ENCODE data around the gene LIMCH1. TPM values are rescaled to one million over a fixed set of nuclear protein-coding genes. Genes with fewer than 3 reads are reported as not detected.

Gene LIMCH1
- polyA plus RNA-seq, 1 of the 3 experiments (the other 2 are of a cell fraction), result 1.2 TPM

DNA sequence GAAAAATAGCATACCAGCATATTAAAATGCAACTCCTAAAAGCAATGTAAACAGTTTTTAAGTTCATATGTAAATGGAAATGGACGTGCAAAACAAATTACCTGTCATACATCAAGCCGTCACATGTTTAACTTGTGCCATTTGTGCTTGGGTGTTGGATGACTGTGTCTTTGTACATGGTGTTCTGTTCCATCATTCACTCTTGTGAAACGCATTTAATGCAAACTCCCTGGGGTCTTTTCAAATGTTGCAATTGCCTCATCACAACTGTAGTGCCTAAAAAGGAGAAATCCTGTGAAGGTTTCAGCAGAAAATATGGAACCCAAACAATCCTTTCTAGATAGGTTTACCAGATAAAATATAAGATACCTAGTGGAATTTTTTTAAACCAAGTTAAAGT is 158.2 kb downstream of the LIMCH1 start (continued):
- TF ChIP-seq, protein P1, sequence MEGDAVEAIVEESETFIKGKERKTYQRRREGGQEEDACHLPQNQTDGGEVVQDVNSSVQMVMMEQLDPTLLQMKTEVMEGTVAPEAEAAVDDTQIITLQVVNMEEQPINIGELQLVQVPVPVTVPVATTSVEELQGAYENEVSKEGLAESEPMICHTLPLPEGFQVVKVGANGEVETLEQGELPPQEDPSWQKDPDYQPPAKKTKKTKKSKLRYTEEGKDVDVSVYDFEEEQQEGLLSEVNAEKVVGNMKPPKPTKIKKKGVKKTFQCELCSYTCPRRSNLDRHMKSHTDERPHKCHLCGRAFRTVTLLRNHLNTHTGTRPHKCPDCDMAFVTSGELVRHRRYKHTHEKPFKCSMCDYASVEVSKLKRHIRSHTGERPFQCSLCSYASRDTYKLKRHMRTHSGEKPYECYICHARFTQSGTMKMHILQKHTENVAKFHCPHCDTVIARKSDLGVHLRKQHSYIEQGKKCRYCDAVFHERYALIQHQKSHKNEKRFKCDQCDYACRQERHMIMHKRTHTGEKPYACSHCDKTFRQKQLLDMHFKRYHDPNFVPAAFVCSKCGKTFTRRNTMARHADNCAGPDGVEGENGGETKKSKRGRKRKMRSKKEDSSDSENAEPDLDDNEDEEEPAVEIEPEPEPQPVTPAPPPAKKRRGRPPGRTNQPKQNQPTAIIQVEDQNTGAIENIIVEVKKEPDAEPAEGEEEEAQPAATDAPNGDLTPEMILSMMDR (IDR thresholded peaks at IDR 0.05), result no peak
- no peak for TF ChIP-seq TEAD4 (IDR thresholded peaks at IDR 0.05; ENCODE audit: borderline replicate concordance, insufficient read depth)
- TF ChIP-seq ZBTB33 (IDR thresholded peaks at IDR 0.05; ENCODE audit: borderline replicate concordance, low read depth), result no peak
- TF ChIP-seq, protein P2, sequence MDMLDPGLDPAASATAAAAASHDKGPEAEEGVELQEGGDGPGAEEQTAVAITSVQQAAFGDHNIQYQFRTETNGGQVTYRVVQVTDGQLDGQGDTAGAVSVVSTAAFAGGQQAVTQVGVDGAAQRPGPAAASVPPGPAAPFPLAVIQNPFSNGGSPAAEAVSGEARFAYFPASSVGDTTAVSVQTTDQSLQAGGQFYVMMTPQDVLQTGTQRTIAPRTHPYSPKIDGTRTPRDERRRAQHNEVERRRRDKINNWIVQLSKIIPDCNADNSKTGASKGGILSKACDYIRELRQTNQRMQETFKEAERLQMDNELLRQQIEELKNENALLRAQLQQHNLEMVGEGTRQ (IDR thresholded peaks at IDR 0.05; ENCODE audit: borderline replicate concordance, low read depth, low read length), result no peak
- no peak for TF ChIP-seq TCF12 (IDR thresholded peaks at IDR 0.05)
- no peak for TF ChIP-seq FOSL2 (IDR thresholded peaks at IDR 0.05; ENCODE audit: borderline replicate concordance, low read depth)
- no peak for TF ChIP-seq FOXM1 (IDR thresholded peaks at IDR 0.05; ENCODE audit: low read depth)
- no peak for TF ChIP-seq EZH2phosphoT487 (IDR thresholded peaks at IDR 0.05; ENCODE audit: borderline replicate concordance, low read depth)
- no peak for TF ChIP-seq EP300 (IDR thresholded peaks at IDR 0.05; ENCODE audit: borderline replicate concordance in 1 of 2, low read depth in 1 of 2, low read length in 1 of 2)
- no peak for TF ChIP-seq RXRA (IDR thresholded peaks at IDR 0.05; ENCODE audit: borderline replicate concordance, low read depth)

DNA sequence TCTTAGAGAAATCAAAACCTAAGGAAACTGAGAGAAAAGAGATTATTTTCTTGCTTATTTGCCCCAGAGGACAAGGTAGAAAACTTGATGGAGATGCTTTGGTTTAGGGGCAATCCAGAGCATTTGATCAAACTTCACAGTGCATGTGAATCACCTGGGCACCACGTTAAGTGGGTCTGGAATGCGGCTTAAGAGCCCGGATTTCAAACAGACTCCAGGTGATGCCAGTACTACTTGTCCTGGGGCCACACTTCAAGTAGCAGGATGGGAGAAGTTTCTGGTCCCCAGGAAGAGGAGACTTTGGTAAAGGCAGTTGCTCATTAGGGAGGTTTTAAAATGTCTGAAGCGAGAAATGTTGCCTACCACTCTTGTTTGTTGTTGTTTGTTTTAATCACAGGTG is 158.8 kb downstream of the LIMCH1 start:
- DNase-seq, result no peak
- WGBS (ENCODE audit: low lambda C conversion rate), result 12% methylated on average over 2 of the region's 4 CpGs
- no peak overlapping the region for H3K4me2 ChIP-seq
- H3K9ac ChIP-seq, result no peak overlapping the region
- H3K9me3 ChIP-seq, result no peaks in the 10 kb centered on the region
- no peak overlapping the region for H3K4me3 ChIP-seq (ENCODE audit: low read depth in 2 of 2, low read length in 1 of 2)
- no peak overlapping the region for H2AFZ ChIP-seq (ENCODE audit: low read depth)
- H3K9me2 ChIP-seq, result no peaks in the 10 kb centered on the region
- no peaks in the 10 kb centered on the region for H3F3A ChIP-seq (replicated peaks; ENCODE audit: insufficient read depth)
- POLR2A ChIA-PET, result no interaction called here
- H3K4me1 ChIP-seq (ENCODE audit: control insufficient read depth in 1 of 2, insufficient read depth in 2 of 2, low read depth in 1 of 2, low read length in 1 of 2), result peaks cover 0 to 5% of the 10 kb centered on the region in 2 experiments; a peak in 2 of 4 replicates
- H3K27ac ChIP-seq (ENCODE audit: low read depth in 2 of 2, low read length in 1 of 2), result no peak overlapping the region
- CTCF ChIA-PET, result interaction anchor here (0.7 to 2.8 kb wide), 7 partner anchors 48 to 583 kb away, joined by 3 to 21 read pairs (median 3); no protein-coding TSS in a partner anchor
- H4K20me1 ChIP-seq (ENCODE audit: insufficient read depth), result no peaks in the 10 kb centered on the region
- no peaks in the 10 kb centered on the region for H3K27me3 ChIP-seq (ENCODE audit: insufficient read depth)
- peaks cover 0 to 3% of the 10 kb centered on the region in 2 experiments for H3K36me3 ChIP-seq (replicated peaks in 1 of 2; ENCODE audit: control insufficient read depth in 1 of 2, insufficient read depth in 2 of 2, low read length in 1 of 2)
- TF ChIP-seq, protein P1 (IDR thresholded peaks at IDR 0.05), result no peak
- TF ChIP-seq RFX5 (IDR thresholded peaks at IDR 0.05; ENCODE audit: low read length), result no peak
- no peak for TF ChIP-seq MXI1 (IDR thresholded peaks at IDR 0.05; ENCODE audit: low read depth, low read length)
- TF ChIP-seq, protein P3, sequence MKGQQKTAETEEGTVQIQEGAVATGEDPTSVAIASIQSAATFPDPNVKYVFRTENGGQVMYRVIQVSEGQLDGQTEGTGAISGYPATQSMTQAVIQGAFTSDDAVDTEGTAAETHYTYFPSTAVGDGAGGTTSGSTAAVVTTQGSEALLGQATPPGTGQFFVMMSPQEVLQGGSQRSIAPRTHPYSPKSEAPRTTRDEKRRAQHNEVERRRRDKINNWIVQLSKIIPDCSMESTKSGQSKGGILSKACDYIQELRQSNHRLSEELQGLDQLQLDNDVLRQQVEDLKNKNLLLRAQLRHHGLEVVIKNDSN (IDR thresholded peaks at IDR 0.05; ENCODE audit: borderline replicate concordance, low read depth), result no peak
- no peak for TF ChIP-seq FOXJ3 (CRISPR knock-in tag; IDR thresholded peaks at IDR 0.05)
- TF ChIP-seq CHD2 (IDR thresholded peaks at IDR 0.05; ENCODE audit: low read length, partially characterized antibody), result no peak
- no peak for TF ChIP-seq SIN3A (IDR thresholded peaks at IDR 0.05; ENCODE audit: borderline replicate concordance, low read depth, low read length)
- TF ChIP-seq FOXM1 (IDR thresholded peaks at IDR 0.05; ENCODE audit: low read depth), result no peak
- TF ChIP-seq NFIC (IDR thresholded peaks at IDR 0.05; ENCODE audit: borderline replicate concordance), result no peak
- no peak for TF ChIP-seq YY1 (IDR thresholded peaks at IDR 0.05; ENCODE audit: low read depth)
- no peak for TF ChIP-seq TEAD4 (IDR thresholded peaks at IDR 0.05; ENCODE audit: borderline replicate concordance, insufficient read depth)
- no peak for TF ChIP-seq ELF1 (IDR thresholded peaks at IDR 0.05)
- TF ChIP-seq REST (IDR thresholded peaks at IDR 0.05; ENCODE audit: low read depth, low read length), result no peak
- no peaks in the 10 kb centered on the region for H3K79me2 ChIP-seq (ENCODE audit: insufficient read depth)
